NCI-H2196 (cell line): Measurements from ENCODE around the gene PRR5L.

ENCODE experiments used
- DNase-seq: peaks from one replicate; lab custom pipeline; 2025; ENCODE audit not compliant: unreplicated experiment; lab: John Stamatoyannopoulos, UW

PRR5L gene

GRCh38 chr11:36375353-36376008 lies 79.4 kb downstream of the PRR5L start:
- DNase-seq = no peak

- DNase-seq = no peak
Measured at GRCh38 chr11:36376009-36376887, 80.2 kb downstream of the PRR5L start.

- DNase-seq = no peak
Measured at GRCh38 chr11:36376888-36377758, 81.0 kb downstream of the PRR5L start.

GRCh38 chr11:36377759-36378564 lies 81.9 kb downstream of the PRR5L start:
- DNase-seq = no peak

GRCh38 chr11:36379653-36380052 lies 83.6 kb downstream of the PRR5L start:
- no peak for DNase-seq

GRCh38 chr11:36380296-36381014 lies 84.4 kb downstream of the PRR5L start:
- DNase-seq = no peak

- DNase-seq = no peak
Measured at GRCh38 chr11:36381015-36381360, 84.9 kb downstream of the PRR5L start.

- DNase-seq = no peak
Measured at GRCh38 chr11:36383195-36383594, 87.1 kb downstream of the PRR5L start.

- no peak for DNase-seq
Measured at GRCh38 chr11:36385121-36385970, 89.3 kb downstream of the PRR5L start.

- no peak for DNase-seq
Measured at GRCh38 chr11:36386411-36386810, 90.3 kb downstream of the PRR5L start.

GRCh38 chr11:36388071-36388470 lies 92.0 kb downstream of the PRR5L start:
- DNase-seq = no peak

GRCh38 chr11:36388951-36389350 lies 92.9 kb downstream of the PRR5L start:
- no peak for DNase-seq

GRCh38 chr11:36389811-36390210 lies 93.7 kb downstream of the PRR5L start:
- no peak for DNase-seq

- DNase-seq = no peak
Measured at GRCh38 chr11:36390963-36391471, 94.9 kb downstream of the PRR5L start.

GRCh38 chr11:36392196-36392595 lies 96.1 kb downstream of the PRR5L start:
- DNase-seq = no peak

GRCh38 chr11:36394056-36394455 lies 98.0 kb downstream of the PRR5L start:
- DNase-seq = no peak

GRCh38 chr11:36394926-36395325 lies 98.8 kb downstream of the PRR5L start:
- no peak for DNase-seq

- DNase-seq = no peak
Measured at GRCh38 chr11:36395978-36396736, 100.1 kb downstream of the PRR5L start.
